SH-SY5Y (cell line): ENCODE results near the gene ISOC2.

Experiments
- GATA2 ChIP-seq: IDR thresholded peaks from 2 replicates; pipeline ENCODE4 v1.6.1; 2011; ENCODE audit warnings: mild to moderate bottlenecking, low read depth, low read length
- GATA3 ChIP-seq: IDR thresholded peaks from 2 replicates; pipeline ENCODE4 v1.6.1; 2011; ENCODE audit warnings: low read depth, mild to moderate bottlenecking, low read length, moderate library complexity

DNA sequence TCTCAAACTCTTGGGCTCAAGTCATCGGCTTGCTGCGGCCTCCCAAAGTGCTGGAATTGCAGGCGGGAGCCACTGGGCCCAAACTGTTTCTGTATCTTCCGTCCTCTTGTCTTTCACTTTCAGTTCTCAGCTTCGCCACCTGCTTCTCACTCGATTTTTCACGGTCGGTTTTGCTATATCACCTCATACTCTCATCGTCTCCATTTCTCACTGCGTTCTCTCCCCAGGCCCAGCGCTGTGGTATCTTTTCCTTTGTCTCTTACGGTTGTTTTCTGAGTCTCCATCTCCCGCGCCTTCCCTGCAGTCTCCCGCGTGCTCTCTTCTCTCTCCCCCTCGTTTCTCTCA lies 41.7 kb upstream of the ISOC2 start:
- TF ChIP-seq GATA3 (no peak), GATA2 (no peak)
